ENCODE measurements around the gene AACS.
"Not testable (repeated sequence)": the region's sequence is repeated elsewhere in the genome, so short reads cannot be mapped to it uniquely, and the experiment has no call there.

AACS gene

DNA sequence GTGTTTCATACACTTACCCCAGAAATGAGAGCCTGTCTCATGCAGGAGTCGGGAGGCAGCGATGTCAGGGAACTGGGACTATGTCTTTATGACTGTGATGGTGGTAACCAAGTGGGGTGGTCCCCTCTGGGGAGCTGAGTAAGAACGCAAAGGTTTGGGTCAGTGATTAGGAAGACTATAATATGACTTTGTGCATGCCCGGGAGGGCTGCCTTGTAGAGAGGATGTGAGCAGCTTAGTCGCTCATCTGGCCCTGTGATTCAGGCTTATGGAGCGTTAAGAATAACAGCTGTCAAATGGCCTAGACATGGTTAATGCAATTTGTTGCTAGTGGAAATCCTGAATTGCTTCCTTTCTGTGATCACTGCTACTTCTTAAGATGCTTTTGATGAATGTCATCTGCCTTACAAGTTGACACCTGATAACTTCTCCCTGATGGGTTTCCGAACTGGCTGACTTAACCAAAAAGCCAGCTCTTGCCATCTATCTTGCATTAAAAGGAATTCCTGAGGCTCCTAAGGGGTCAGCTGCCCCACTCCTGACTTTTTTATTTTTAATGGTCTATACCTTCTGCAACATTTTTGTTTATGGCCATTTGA, 35.4 kb upstream of the AACS start:
- Histone ChIP-seq H3K4me3 (ENCODE audit: low read depth, low read length) (no peak overlapping the region), H3K27ac (ENCODE audit: extremely low read depth, low read depth, low read length) (no peak overlapping the region), H3K9me3 (ENCODE audit: control insufficient read depth, insufficient read depth, low read depth, low read length) (no peaks in the 10 kb centered on the region), H3K36me3 (ENCODE audit: control insufficient read depth in 2 of 2, insufficient read depth in 1 of 2, low read length in 2 of 2) (peaks cover 9 to 22% of the 10 kb centered on the region in 2 experiments), H3K4me1 (ENCODE audit: control insufficient read depth, insufficient read depth, low read length) (no peaks in the 10 kb centered on the region; the same call in 1 of the 2 replicates)
- POLR2A ChIA-PET = no interaction called here
- CTCF ChIA-PET = no interaction called here
- TF ChIP-seq ZNF571 (tag by site-specific recombination; IDR thresholded peaks at IDR 0.05) = no peak
- 0 out of 2 replicates have a peak, but pooled peaks have one; percentile 31 for TF ChIP-seq GLIS1 (tag by site-specific recombination; IDR thresholded peaks at IDR 0.05)
- TF ChIP-seq ZNF561 (tag by site-specific recombination; IDR thresholded peaks at IDR 0.05; ENCODE audit: borderline replicate concordance) = no peak
- no peak for TF ChIP-seq ZFP37 (tag by site-specific recombination; IDR thresholded peaks at IDR 0.05)
- TF ChIP-seq ZNF664 (tag by site-specific recombination; IDR thresholded peaks at IDR 0.05) = no peak

DNA sequence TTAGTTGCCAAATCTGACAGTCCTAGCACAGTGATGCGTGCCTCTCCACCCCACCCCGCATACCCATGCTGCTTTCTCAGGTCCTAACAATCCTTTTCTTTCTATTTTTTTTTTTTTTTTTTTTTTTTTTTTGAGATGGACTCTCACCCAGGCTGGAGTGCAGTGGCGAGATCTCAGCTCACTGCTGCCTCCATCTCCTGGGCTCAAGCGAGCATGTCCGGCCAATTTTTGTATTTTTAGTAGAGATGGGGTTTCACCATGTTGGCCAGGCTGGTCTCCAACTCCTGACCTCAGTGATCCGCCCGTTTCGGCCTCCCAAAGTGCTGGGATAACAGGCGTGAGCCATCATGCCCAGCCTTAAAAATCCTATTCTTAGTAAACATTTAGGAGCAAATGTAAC, 33.8 kb upstream of the AACS start:
- POLR2A ChIA-PET; H3K4me1 ChIP-seq (ENCODE audit: control insufficient read depth, insufficient read depth, low read length); H3K4me3 ChIP-seq (ENCODE audit: low read depth, low read length); CTCF ChIA-PET; H3K36me3 ChIP-seq (ENCODE audit: control insufficient read depth in 2 of 2, insufficient read depth in 1 of 2, low read length in 2 of 2); H3K9me3 ChIP-seq (ENCODE audit: control insufficient read depth, insufficient read depth, low read depth, low read length); H3K27ac ChIP-seq (ENCODE audit: extremely low read depth, low read depth, low read length): not testable (repeated sequence)

DNA sequence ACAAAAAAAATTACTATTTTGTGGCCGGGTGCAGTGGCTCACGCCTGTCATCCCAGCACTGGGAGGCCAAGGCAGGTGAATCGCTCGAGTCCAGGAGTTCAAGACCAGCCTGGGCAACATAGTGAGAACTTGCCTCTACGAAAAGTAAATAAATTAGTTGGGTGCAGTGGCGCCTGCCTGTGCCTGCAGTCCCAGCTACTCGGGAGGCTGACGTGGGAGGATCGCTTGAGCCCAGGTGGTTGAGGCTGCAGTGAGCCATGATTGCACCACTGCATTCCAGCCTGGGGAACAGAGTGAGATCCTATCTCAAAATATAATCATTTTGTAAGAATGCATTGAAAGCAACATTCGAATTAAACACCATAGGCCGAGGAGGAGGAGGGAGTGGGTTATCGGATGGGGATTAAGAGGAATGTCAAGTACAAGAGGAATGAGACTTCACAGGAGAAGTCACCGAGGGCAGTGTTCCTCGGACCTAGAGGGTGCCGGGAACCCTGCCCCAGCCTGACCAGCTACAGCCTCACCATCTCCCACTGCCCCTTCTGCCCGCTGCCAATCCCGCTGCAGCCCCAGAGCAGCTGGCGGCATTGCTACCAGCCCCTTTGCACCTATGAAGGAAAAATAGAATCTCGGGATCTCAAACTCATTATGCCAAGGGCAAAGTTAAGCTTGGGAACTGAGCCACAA, 32.6 kb upstream of the AACS start:
- H3K27ac ChIP-seq (ENCODE audit: extremely low read depth, low read depth, low read length) = no peak overlapping the region
- CTCF ChIA-PET = no interaction called here

DNA sequence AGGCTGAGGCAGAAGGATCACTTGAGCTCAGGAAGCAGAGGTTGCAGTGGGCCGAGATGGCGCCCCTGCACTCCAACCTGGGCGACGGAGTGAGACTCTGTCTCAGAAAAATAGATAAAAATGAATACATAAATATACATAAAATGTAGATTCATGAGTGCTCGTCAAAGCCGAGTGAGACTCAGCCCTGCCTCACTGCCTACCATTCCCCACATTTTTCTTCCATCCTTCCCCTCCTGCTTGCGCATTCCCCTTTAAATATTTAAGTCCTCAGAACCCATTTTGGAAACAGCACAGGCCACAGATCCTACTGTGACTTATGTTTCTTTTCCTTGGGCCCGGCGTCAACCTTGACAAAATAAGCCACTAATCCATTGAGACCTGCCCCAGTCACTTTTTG, 31.9 kb upstream of the AACS start:
- ChIA-PET CTCF (no interaction called here), POLR2A (no interaction called here)
- Histone ChIP-seq H3K36me3 (ENCODE audit: control insufficient read depth in 2 of 2, insufficient read depth in 1 of 2, low read length in 2 of 2) (peaks cover 0 to under 1% of the 10 kb centered on the region in 2 experiments; a peak in 1 of 3 replicates), H3K4me1 (ENCODE audit: control insufficient read depth, insufficient read depth, low read length) (no peaks in the 10 kb centered on the region), H3K4me3 (ENCODE audit: low read depth, low read length) (no peak overlapping the region), H3K9me3 (ENCODE audit: control insufficient read depth, insufficient read depth, low read depth, low read length) (no peaks in the 10 kb centered on the region; the same call in 1 of the 2 replicates), H3K27ac (ENCODE audit: extremely low read depth, low read depth, low read length) (no peak overlapping the region)
- no peak for TF ChIP-seq ZBTB20 (tag by site-specific recombination; IDR thresholded peaks at IDR 0.05)
- no peak for TF ChIP-seq PRDM1 (tag by site-specific recombination; IDR thresholded peaks at IDR 0.05)
- TF ChIP-seq, protein P1, sequence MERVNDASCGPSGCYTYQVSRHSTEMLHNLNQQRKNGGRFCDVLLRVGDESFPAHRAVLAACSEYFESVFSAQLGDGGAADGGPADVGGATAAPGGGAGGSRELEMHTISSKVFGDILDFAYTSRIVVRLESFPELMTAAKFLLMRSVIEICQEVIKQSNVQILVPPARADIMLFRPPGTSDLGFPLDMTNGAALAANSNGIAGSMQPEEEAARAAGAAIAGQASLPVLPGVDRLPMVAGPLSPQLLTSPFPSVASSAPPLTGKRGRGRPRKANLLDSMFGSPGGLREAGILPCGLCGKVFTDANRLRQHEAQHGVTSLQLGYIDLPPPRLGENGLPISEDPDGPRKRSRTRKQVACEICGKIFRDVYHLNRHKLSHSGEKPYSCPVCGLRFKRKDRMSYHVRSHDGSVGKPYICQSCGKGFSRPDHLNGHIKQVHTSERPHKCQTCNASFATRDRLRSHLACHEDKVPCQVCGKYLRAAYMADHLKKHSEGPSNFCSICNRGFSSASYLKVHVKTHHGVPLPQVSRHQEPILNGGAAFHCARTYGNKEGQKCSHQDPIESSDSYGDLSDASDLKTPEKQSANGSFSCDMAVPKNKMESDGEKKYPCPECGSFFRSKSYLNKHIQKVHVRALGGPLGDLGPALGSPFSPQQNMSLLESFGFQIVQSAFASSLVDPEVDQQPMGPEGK (tag by site-specific recombination; IDR thresholded peaks at IDR 0.05) = no peak
- TF ChIP-seq KLF8 (tag by site-specific recombination; IDR thresholded peaks at IDR 0.05) = no peak
- TF ChIP-seq ZNF114 (tag by site-specific recombination; IDR thresholded peaks at IDR 0.05) = no peak
- no peak for TF ChIP-seq ZNF707 (tag by site-specific recombination; IDR thresholded peaks at IDR 0.05)
- no peak for TF ChIP-seq IKZF3 (tag by site-specific recombination; IDR thresholded peaks at IDR 0.05)
- TF ChIP-seq ZNF571 (tag by site-specific recombination; IDR thresholded peaks at IDR 0.05) = no peak
- TF ChIP-seq ZFP3 (tag by site-specific recombination; IDR thresholded peaks at IDR 0.05; ENCODE audit: low read depth) = no peak
- TF ChIP-seq SALL2 (tag by site-specific recombination; IDR thresholded peaks at IDR 0.05; ENCODE audit: borderline replicate concordance) = no peak
- TF ChIP-seq, protein P2, sequence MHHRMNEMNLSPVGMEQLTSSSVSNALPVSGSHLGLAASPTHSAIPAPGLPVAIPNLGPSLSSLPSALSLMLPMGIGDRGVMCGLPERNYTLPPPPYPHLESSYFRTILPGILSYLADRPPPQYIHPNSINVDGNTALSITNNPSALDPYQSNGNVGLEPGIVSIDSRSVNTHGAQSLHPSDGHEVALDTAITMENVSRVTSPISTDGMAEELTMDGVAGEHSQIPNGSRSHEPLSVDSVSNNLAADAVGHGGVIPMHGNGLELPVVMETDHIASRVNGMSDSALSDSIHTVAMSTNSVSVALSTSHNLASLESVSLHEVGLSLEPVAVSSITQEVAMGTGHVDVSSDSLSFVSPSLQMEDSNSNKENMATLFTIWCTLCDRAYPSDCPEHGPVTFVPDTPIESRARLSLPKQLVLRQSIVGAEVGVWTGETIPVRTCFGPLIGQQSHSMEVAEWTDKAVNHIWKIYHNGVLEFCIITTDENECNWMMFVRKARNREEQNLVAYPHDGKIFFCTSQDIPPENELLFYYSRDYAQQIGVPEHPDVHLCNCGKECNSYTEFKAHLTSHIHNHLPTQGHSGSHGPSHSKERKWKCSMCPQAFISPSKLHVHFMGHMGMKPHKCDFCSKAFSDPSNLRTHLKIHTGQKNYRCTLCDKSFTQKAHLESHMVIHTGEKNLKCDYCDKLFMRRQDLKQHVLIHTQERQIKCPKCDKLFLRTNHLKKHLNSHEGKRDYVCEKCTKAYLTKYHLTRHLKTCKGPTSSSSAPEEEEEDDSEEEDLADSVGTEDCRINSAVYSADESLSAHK (tag by site-specific recombination; IDR thresholded peaks at IDR 0.05) = no peak
- TF ChIP-seq, protein P3, sequence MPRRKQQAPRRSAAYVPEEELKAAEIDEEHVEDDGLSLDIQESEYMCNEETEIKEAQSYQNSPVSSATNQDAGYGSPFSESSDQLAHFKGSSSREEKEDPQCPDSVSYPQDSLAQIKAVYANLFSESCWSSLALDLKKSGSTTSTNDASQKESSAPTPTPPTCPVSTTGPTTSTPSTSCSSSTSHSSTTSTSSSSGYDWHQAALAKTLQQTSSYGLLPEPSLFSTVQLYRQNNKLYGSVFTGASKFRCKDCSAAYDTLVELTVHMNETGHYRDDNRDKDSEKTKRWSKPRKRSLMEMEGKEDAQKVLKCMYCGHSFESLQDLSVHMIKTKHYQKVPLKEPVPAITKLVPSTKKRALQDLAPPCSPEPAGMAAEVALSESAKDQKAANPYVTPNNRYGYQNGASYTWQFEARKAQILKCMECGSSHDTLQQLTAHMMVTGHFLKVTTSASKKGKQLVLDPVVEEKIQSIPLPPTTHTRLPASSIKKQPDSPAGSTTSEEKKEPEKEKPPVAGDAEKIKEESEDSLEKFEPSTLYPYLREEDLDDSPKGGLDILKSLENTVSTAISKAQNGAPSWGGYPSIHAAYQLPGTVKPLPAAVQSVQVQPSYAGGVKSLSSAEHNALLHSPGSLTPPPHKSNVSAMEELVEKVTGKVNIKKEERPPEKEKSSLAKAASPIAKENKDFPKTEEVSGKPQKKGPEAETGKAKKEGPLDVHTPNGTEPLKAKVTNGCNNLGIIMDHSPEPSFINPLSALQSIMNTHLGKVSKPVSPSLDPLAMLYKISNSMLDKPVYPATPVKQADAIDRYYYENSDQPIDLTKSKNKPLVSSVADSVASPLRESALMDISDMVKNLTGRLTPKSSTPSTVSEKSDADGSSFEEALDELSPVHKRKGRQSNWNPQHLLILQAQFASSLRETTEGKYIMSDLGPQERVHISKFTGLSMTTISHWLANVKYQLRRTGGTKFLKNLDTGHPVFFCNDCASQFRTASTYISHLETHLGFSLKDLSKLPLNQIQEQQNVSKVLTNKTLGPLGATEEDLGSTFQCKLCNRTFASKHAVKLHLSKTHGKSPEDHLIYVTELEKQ (tag by site-specific recombination; IDR thresholded peaks at IDR 0.05; ENCODE audit: borderline replicate concordance) = no peak
- TF ChIP-seq ZNF19 (tag by site-specific recombination; IDR thresholded peaks at IDR 0.05; ENCODE audit: low read depth) = no peak

More for the DNA sequence above, 32.6 kb upstream of the AACS start:
- Histone ChIP-seq H3K36me3 (ENCODE audit: control insufficient read depth in 2 of 2, insufficient read depth in 1 of 2, low read length in 2 of 2) (peaks cover 0 to 4% of the 10 kb centered on the region in 2 experiments; a peak in 2 of 3 replicates), H3K4me1 (ENCODE audit: control insufficient read depth, insufficient read depth, low read length) (no peaks in the 10 kb centered on the region), H3K9me3 (ENCODE audit: control insufficient read depth, insufficient read depth, low read depth, low read length) (no peaks in the 10 kb centered on the region; the same call in 1 of the 2 replicates), H3K4me3 (ENCODE audit: low read depth, low read length) (no peak overlapping the region)
- no peak for TF ChIP-seq ZNF394 (tag by site-specific recombination; IDR thresholded peaks at IDR 0.05; ENCODE audit: borderline replicate concordance)
- POLR2A ChIA-PET = no interaction called here
